ENCODE results near the gene ETV1.

GRCh38 chr7:13844954-13845353, 144.5 kb downstream of the ETV1 start:
- no peak for TF ChIP-seq CTCF (IDR thresholded peaks at IDR 0.05; ENCODE audit: low read depth, low read length, missing input control)
- no peak for TF ChIP-seq YY1 (IDR thresholded peaks at IDR 0.05)
- TF ChIP-seq NR2F2 (IDR thresholded peaks at IDR 0.05) = no peak
- TF ChIP-seq, protein P1, sequence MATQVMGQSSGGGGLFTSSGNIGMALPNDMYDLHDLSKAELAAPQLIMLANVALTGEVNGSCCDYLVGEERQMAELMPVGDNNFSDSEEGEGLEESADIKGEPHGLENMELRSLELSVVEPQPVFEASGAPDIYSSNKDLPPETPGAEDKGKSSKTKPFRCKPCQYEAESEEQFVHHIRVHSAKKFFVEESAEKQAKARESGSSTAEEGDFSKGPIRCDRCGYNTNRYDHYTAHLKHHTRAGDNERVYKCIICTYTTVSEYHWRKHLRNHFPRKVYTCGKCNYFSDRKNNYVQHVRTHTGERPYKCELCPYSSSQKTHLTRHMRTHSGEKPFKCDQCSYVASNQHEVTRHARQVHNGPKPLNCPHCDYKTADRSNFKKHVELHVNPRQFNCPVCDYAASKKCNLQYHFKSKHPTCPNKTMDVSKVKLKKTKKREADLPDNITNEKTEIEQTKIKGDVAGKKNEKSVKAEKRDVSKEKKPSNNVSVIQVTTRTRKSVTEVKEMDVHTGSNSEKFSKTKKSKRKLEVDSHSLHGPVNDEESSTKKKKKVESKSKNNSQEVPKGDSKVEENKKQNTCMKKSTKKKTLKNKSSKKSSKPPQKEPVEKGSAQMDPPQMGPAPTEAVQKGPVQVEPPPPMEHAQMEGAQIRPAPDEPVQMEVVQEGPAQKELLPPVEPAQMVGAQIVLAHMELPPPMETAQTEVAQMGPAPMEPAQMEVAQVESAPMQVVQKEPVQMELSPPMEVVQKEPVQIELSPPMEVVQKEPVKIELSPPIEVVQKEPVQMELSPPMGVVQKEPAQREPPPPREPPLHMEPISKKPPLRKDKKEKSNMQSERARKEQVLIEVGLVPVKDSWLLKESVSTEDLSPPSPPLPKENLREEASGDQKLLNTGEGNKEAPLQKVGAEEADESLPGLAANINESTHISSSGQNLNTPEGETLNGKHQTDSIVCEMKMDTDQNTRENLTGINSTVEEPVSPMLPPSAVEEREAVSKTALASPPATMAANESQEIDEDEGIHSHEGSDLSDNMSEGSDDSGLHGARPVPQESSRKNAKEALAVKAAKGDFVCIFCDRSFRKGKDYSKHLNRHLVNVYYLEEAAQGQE (IDR thresholded peaks at IDR 0.05) = no peak

Data from liver (tissue), 3 donors.